ENCODE results near the gene MAPKBP1.

Gene MAPKBP1

DNA sequence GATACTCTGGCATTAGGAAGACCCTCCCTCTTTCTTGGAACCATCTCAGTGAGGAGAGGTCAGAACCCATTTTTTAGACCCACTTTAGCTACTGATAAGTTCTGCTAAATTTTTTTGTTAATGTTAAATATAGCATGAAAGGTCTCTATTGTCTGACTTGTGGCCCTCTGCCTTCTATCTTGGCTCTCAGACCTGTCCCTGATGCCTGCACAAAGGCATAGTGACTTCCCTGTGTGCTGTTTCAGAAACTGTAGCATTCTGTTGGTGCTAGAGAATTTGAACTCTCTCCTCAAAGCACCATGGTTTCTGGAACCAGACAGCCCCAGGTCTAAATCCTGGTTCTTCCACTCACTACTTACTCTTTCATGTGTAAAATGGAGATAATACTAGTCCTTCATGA lies 15.4 kb downstream of the MAPKBP1 start:
- no peak for DNase-seq (ENCODE audit: low read depth in 1 of 2, low spot score in 1 of 2)
- no peak overlapping the region for H3K27ac ChIP-seq (replicated peaks)
- H3K4me3 ChIP-seq (replicated peaks; ENCODE audit: insufficient read depth, low read length) = no peak overlapping the region
- H3K27me3 ChIP-seq (ENCODE audit: insufficient read depth, poor library complexity, severe bottlenecking) = no peaks in the 10 kb centered on the region
- TF ChIP-seq, protein P1, sequence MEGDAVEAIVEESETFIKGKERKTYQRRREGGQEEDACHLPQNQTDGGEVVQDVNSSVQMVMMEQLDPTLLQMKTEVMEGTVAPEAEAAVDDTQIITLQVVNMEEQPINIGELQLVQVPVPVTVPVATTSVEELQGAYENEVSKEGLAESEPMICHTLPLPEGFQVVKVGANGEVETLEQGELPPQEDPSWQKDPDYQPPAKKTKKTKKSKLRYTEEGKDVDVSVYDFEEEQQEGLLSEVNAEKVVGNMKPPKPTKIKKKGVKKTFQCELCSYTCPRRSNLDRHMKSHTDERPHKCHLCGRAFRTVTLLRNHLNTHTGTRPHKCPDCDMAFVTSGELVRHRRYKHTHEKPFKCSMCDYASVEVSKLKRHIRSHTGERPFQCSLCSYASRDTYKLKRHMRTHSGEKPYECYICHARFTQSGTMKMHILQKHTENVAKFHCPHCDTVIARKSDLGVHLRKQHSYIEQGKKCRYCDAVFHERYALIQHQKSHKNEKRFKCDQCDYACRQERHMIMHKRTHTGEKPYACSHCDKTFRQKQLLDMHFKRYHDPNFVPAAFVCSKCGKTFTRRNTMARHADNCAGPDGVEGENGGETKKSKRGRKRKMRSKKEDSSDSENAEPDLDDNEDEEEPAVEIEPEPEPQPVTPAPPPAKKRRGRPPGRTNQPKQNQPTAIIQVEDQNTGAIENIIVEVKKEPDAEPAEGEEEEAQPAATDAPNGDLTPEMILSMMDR (IDR thresholded peaks at IDR 0.05; ENCODE audit: insufficient read depth, low read length) = no peak
- TF ChIP-seq SPI1 (IDR thresholded peaks at IDR 0.05; ENCODE audit: borderline replicate concordance, low read depth) (no peak), GABPA (IDR thresholded peaks at IDR 0.05; ENCODE audit: low read depth) (no peak), POLR2AphosphoS5 (IDR thresholded peaks at IDR 0.05; ENCODE audit: low read depth) (no peak)

DNA sequence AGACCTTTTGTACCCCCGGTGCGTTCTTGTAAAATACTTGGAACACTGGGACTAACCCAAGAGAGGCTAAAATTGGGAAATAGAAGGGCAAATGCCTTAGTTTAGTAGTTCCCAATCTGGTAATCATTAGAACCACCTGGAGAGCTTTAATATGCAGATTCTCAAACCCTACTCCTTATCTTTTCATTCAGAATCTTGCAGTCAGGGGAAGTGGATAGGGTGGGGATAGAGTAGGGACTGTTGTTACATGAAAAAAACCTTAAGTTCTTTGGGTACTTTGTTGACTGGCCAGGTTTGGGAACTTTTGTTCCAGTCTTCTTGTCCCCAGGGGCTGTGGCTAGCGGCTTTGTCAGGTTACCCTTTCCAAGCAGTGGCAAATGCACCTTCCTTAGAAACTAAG lies 15.9 kb downstream of the MAPKBP1 start:
- Histone ChIP-seq H3K27ac (replicated peaks) (no peak overlapping the region), H3K4me3 (replicated peaks; ENCODE audit: insufficient read depth, low read length) (no peak overlapping the region), H3K27me3 (ENCODE audit: insufficient read depth, poor library complexity, severe bottlenecking) (no peaks in the 10 kb centered on the region)
- TF ChIP-seq, protein P2, sequence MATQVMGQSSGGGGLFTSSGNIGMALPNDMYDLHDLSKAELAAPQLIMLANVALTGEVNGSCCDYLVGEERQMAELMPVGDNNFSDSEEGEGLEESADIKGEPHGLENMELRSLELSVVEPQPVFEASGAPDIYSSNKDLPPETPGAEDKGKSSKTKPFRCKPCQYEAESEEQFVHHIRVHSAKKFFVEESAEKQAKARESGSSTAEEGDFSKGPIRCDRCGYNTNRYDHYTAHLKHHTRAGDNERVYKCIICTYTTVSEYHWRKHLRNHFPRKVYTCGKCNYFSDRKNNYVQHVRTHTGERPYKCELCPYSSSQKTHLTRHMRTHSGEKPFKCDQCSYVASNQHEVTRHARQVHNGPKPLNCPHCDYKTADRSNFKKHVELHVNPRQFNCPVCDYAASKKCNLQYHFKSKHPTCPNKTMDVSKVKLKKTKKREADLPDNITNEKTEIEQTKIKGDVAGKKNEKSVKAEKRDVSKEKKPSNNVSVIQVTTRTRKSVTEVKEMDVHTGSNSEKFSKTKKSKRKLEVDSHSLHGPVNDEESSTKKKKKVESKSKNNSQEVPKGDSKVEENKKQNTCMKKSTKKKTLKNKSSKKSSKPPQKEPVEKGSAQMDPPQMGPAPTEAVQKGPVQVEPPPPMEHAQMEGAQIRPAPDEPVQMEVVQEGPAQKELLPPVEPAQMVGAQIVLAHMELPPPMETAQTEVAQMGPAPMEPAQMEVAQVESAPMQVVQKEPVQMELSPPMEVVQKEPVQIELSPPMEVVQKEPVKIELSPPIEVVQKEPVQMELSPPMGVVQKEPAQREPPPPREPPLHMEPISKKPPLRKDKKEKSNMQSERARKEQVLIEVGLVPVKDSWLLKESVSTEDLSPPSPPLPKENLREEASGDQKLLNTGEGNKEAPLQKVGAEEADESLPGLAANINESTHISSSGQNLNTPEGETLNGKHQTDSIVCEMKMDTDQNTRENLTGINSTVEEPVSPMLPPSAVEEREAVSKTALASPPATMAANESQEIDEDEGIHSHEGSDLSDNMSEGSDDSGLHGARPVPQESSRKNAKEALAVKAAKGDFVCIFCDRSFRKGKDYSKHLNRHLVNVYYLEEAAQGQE (IDR thresholded peaks at IDR 0.05; ENCODE audit: insufficient replicate concordance, low read depth) = no peak
- TF ChIP-seq GABPA (IDR thresholded peaks at IDR 0.05; ENCODE audit: low read depth) (no peak), POLR2AphosphoS5 (IDR thresholded peaks at IDR 0.05; ENCODE audit: low read depth) (no peak), SPI1 (IDR thresholded peaks at IDR 0.05; ENCODE audit: borderline replicate concordance, low read depth) (no peak)
- TF ChIP-seq, protein P1 (IDR thresholded peaks at IDR 0.05; ENCODE audit: insufficient read depth, low read length) = no peak
- DNase-seq (ENCODE audit: low read depth in 1 of 2, low spot score in 1 of 2) = no peak

DNA sequence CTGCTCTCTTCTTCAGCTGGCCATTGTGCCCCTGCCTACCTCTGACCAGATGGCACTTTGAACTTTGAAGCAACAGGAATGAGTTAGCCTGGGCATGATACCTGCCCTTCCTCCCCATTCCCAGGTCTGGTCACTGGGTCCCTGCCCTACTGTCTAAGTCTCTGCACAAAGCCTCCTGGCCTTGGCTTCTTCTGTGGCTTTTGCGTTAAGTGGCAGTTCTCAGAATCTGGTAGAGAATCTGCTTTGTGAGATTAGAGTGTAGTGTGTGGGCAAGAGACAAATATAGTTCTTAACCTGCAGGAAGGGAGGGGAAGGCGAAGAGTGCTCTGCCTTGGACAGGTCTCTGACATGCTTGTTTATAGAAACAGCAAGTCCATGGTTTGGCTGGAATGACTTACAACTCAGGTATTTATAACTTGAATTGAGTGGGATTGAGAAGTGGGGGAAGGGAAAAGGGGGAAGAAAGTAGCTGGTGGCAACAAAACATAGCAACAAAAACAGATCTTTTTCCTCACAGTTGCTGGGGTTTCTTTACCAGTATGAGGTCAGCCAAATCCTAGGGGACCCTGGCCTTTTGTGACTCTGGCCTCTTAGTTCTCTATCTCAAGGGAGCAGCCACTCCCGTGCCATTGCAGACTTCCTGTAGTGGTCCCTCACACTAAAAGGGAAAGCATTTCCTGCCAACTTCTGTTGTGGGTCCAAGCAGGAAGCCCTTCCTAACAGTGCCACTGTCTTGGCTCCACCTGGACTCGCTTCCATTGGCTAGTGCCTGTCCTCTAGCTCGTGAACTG lies 16.7 kb downstream of the MAPKBP1 start:
- TF ChIP-seq SPI1 (IDR thresholded peaks at IDR 0.05; ENCODE audit: borderline replicate concordance, low read depth) = no peak
- TF ChIP-seq, protein P2 (IDR thresholded peaks at IDR 0.05; ENCODE audit: insufficient replicate concordance, low read depth) = no peak
- TF ChIP-seq, protein P1 (IDR thresholded peaks at IDR 0.05; ENCODE audit: insufficient read depth, low read length) = no peak
- TF ChIP-seq GABPA (IDR thresholded peaks at IDR 0.05; ENCODE audit: low read depth) = no peak
- TF ChIP-seq POLR2AphosphoS5 (IDR thresholded peaks at IDR 0.05; ENCODE audit: low read depth) = no peak
- Histone ChIP-seq H3K27ac (replicated peaks) (no peak overlapping the region), H3K4me3 (replicated peaks; ENCODE audit: insufficient read depth, low read length) (no peak overlapping the region), H3K27me3 (ENCODE audit: insufficient read depth, poor library complexity, severe bottlenecking) (no peaks in the 10 kb centered on the region)
- no peak for DNase-seq (ENCODE audit: low read depth in 1 of 2, low spot score in 1 of 2)
